Activated T-cell treated with anti-CD3 and anti-CD28 coated beads, Interleukin-2, amount 50 U/mL, for 1 hour (primary cell): ENCODE data around the gene RABGAP1.

ENCODE experiments used
- DNase-seq: peaks from one replicate; pipeline ENCODE4 v3.0.0-alpha.2; 2020

RABGAP1 gene

DNA sequence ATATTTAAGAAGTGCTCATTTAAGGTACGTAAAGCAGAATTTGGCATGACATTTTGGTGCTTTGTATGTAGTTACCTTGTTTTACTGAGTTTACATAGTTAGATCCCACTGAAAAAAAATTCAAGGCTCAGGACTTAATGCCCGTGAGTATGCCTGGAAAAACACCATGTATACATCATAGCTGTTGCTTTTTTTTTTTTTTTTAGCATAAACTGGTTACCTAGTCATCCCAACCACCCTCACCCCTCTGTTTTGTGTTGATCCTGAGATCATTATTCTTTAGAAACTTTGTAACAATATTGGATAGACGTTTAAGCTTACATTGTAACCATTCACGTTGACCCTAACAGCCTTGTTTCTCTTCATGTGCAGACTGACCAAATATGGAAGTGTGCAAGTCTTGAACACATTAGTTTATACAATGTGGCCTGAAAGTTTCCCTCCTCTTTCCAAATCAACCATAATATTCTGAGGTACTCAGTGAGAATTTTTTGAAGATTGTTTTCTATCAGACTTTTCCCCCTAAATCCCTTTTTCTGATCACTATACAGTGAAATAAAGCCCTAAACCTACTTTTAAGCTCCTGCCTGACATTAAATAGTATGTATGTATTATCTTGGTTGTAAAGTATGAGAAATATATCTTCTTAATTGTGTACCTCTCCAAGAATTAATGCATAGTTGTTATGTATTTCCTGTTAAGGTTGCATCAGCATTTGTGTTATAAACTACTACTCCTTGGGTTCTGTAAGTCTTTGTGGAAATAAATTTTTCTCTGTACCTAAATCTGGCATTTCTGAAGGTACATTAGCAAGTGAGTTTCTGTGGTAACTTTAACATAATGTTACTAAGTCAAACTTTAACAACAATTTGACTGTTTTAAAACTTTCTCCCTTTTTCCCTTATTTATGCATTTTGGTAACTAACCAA, 4.4 kb downstream of the RABGAP1 start:
- DNase-seq: no peak

DNA sequence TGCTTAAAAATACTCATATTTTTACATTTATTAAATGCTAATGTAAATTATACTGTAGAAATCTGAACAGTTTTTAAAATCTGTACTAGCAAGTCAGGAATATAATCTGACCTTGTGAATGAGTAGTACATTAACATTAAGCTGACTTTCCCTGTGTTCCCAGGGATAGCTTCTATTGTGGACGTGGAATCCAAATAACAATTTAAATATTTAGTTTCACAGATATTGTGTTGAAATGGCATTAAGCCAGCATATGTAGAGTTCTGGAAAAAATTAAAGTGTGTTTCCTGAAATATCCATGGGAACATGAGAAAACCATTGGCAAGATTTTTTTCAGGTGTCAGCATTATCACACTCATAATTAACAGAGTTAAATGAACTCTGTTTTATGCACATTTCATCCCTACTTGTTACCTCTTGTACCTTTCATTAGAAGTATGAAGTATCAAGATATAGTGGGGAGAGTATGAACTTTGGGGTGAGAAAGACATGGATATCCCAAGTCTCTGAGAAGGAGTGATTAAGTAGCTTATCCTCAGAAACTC, 5.7 kb downstream of the RABGAP1 start:
- DNase-seq: no peak

GRCh38 chr9:122948313-122948712, 7.5 kb downstream of the RABGAP1 start:
- no peak for DNase-seq

DNA sequence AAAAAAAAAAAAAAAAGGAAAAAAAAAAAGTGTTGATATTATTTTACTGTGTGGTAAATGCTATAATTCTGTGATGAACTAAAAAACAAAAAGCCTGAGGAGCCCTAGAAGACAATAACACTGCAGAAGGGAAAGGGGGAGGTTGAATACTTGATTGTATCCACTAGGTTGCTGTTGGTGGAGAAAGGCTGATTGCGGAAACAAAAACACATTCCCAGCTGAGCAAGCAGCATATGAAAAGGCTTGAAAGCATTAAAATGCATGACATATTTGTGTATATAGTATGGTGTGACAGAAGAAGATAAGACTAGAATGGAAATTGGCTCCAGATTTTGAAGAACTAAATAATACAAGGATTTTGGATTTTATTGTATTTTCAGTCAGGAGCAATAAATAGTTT, 8.9 kb downstream of the RABGAP1 start:
- no peak for DNase-seq

DNA sequence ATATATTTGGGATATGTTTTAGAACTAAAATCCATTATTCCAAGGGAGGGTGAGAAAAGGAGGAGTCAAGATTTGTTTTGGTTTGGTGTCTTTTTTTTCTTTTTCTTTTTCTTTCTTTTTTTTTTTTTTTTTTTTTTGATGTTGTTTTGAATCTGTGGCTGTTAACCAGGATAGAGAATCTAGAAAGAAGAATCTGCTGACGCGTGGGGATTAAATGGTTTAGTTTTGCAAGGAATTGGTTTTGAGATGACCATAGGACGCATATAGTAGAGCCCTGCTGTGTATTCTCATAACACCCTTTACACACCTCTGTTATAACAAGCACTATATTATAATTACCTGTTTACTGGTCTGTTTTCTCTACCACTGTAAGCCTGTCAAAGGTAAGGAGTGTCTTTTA, 9.4 kb downstream of the RABGAP1 start:
- no peak for DNase-seq

GRCh38 chr9:122951056-122951455, 10.2 kb downstream of the RABGAP1 start:
- no peak for DNase-seq

- DNase-seq: no peak
Observed at GRCh38 chr9:122954253-122954691, 13.5 kb downstream of the RABGAP1 start.

DNA sequence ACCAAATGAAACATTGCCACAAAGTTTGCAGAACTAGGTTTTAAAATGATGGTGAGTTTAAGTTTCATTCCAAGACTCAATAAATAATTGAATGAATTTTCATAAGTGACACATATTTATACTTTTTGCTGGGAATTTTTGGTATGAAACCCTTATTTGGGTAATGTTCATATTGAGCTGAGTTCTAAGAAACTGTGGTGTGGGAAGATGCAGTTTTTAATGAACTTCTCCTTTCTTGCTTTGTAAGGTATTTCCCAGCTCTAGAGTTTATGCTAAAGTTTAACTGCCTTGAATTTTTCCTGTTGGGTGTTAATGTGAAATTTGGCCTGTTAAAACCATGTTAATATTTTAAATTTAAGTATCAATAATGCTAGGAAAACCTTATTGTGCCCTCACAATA, 15.1 kb downstream of the RABGAP1 start:
- DNase-seq: no peak

- no peak for DNase-seq
Observed at GRCh38 chr9:122961139-122961538, 20.3 kb downstream of the RABGAP1 start.

DNA sequence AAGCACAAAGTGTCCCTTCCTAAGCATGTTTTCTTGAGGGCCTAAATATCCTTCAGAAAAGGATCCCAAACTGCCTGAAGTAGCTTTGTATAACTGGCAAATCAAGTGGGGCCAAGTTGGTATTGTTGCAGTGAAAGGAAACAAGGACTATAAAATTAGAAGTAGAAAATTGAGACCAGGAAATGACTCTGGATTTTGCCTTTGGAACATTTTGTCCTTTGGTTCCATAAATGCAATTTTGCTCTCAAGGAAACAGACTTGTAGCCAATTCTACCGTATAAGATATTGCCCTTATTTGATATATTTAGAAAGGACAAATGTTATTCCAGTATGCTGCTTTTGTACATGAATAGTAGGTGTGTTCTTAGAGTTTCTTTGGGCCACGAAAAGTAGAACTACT, 34.4 kb downstream of the RABGAP1 start:
- DNase-seq: no peak

- no peak for DNase-seq
Observed at GRCh38 chr9:122978601-122979000, 37.8 kb downstream of the RABGAP1 start.

GRCh38 chr9:122986010-122986409, 45.2 kb downstream of the RABGAP1 start:
- no peak for DNase-seq

DNA sequence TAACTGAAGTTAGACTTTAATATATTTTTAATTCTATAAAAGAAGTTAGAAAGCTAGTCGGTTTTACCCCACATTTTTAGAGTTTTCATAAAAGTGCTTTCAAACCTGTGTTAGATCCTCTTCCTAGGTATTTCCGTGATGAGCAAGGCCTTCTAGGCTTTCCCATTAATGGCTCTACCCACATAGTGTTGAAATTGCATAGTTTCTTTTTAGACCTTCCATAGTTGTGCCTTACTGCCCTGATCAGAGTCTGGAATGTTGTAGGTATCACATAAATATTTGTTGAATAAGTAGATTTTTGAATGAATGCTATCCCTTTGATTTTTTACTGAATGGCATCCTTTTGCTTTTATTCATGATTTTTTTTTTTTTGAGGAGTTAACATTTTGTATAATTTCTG, 47.3 kb downstream of the RABGAP1 start:
- no peak for DNase-seq

- DNase-seq: no peak
Observed at GRCh38 chr9:122988920-122989621, 48.3 kb downstream of the RABGAP1 start.

DNA sequence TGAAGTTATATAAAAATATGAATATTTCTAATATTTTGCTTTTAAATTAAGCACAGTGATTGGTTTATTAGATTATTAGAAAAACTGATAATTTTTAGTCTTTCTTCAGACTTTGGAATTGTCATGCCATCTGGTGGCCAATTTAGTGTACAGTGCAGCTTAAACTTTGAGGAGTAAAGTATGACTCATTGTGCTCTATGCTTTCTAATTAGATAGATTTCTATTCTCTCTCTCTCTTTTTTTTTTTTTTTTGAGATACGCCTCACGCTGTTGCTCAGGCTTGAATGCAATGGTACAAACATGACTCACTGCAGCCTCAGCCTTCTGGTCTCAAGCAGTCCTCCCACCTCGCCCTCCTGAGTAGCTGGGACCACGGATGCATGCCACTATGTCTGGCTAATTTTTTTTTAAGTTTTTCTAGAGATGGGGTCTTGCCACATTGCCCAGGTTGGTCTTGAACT, 50.6 kb downstream of the RABGAP1 start:
- DNase-seq: no peak

GRCh38 chr9:122996586-122996985, 55.8 kb downstream of the RABGAP1 start:
- DNase-seq: no peak

DNA sequence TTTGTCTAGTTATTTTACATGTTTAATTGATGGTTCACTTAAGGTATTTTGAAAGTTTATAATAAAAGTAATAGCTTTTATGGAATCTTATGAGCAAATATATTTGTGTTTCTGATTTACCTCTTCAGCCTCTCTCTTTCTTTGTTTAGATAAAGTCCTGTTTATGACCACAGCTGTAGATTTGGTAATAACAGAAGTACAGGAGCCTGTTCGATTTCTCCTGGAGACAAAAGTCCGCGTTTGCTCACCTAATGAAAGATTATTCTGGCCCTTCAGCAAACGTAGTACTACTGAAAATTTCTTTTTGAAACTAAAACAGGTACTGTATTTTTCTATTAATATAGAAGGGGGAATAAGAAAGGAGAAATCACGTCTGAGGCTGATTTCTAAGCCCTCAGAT, 57.6 kb downstream of the RABGAP1 start:
- no peak for DNase-seq

- no peak for DNase-seq
Observed at GRCh38 chr9:123000371-123001068, 59.7 kb downstream of the RABGAP1 start.

- no peak for DNase-seq
Observed at GRCh38 chr9:123002754-123003153, 61.9 kb downstream of the RABGAP1 start.

DNA sequence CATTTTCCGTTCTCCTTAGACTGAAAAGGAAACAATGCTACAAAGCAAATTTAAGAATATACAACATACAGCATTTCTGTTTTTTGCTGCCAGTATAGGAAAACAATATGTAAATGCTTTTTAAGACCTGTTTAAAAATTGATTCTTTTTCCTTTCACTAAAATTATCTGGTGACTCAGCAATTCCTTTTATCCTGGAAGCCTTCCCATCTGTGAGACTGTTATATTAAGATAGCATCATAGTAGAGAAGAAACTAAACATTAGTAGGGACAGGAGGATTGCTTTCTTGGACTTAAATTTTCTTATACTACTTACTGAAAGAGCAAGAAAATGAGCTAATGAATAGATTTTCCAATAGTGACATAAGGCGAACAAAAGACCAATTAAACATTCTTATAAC, 62.6 kb downstream of the RABGAP1 start:
- no peak for DNase-seq

DNA sequence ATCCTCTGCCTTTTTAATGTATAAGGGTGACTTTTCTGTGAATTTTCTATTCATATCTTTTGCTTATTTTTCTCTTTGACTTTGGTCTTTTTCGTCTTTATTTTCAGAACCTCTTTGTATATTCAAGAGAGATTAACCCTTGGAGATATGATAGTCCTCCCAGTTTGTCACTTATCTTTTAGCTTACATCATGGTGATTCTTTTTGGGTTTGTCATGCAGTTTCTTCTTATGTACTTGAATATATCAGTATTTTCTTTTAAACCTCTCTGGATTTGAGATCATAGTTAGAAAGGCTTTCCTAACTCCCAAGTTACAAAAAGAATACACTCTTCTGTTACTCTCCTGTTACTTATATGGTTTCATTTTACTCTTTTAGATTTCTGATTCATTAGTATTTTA, 65.1 kb downstream of the RABGAP1 start:
- no peak for DNase-seq

GRCh38 chr9:123007269-123007668, 66.4 kb downstream of the RABGAP1 start:
- DNase-seq: no peak

GRCh38 chr9:123008909-123009308, 68.1 kb downstream of the RABGAP1 start:
- DNase-seq: no peak
